ENCODE measurements around the gene CC2D1A. TPM values are rescaled to one million over a fixed set of nuclear protein-coding genes. Genes with fewer than 3 reads are reported as not detected.

The CC2D1A gene
- total RNA-seq, 2 experiments from 2014 or later, result 23.3 to 44.0 TPM

DNA sequence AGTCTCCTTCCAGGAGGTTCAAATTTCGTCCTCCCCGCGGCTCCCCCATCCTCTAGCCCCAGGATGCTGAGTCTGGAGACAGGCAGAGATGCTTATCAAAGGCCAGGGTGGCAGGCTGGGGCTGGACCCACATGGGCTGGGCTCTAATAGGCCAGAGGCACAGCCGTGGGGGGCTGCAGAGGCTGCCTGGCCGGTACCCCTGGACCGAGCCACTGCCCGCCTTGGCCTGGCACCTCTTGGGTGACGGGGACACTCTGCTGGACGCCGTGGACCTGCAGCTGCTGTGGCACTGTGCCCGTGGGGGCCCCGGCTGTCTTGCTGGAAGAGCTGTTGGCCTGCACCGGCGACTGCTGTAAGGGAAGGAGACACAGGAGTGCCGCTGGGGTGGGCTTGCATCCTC is 74.3 kb downstream of the CC2D1A start:
- intact Hi-C loops (cut with micrococcal nuclease; ENCODE audit: unreplicated experiment), result no loop called here
- H3K4me2 ChIP-seq (ENCODE audit: low read length), result no peak overlapping the region
- no peaks in the 10 kb centered on the region for H3K9me3 ChIP-seq (ENCODE audit: low read length)
- TF ChIP-seq EZH2phosphoT487 (IDR thresholded peaks at IDR 0.05; ENCODE audit: borderline replicate concordance, low read depth, low read length), result no peak
- TF ChIP-seq, protein P1, sequence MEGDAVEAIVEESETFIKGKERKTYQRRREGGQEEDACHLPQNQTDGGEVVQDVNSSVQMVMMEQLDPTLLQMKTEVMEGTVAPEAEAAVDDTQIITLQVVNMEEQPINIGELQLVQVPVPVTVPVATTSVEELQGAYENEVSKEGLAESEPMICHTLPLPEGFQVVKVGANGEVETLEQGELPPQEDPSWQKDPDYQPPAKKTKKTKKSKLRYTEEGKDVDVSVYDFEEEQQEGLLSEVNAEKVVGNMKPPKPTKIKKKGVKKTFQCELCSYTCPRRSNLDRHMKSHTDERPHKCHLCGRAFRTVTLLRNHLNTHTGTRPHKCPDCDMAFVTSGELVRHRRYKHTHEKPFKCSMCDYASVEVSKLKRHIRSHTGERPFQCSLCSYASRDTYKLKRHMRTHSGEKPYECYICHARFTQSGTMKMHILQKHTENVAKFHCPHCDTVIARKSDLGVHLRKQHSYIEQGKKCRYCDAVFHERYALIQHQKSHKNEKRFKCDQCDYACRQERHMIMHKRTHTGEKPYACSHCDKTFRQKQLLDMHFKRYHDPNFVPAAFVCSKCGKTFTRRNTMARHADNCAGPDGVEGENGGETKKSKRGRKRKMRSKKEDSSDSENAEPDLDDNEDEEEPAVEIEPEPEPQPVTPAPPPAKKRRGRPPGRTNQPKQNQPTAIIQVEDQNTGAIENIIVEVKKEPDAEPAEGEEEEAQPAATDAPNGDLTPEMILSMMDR (conservative IDR thresholded peaks at IDR 0.05; ENCODE audit: low read length), result no peak
- no peak for DNase-seq (ENCODE audit: low spot score)
- H2AFZ ChIP-seq (ENCODE audit: low read length), result no peak overlapping the region
- no TSS peak for BruUV-seq (replicated peaks)
- no peak overlapping the region for H3K4me3 ChIP-seq (ENCODE audit: low read depth, low read length, poor library complexity, severe bottlenecking)
- no peaks in the 10 kb centered on the region for H3K9me2 ChIP-seq (ENCODE audit: insufficient read depth, low read length)
- H3K4me1 ChIP-seq (ENCODE audit: insufficient read depth, low read length, poor library complexity, severe bottlenecking), result peaks cover 60% of the 10 kb centered on the region
- POLR2A ChIA-PET, result no interaction called here
- no peaks in the 10 kb centered on the region for H3K79me2 ChIP-seq (ENCODE audit: insufficient read depth, low read depth, low read length)
- CTCF ChIA-PET (ENCODE audit: unreplicated experiment), result no interaction called here
- no peak overlapping the region for H3K27ac ChIP-seq (ENCODE audit: low read depth, low read length, poor library complexity, severe bottlenecking)
- no peaks in the 10 kb centered on the region for H4K20me1 ChIP-seq (ENCODE audit: insufficient read depth, low read length)
- peaks cover 34% of the 10 kb centered on the region for H3K36me3 ChIP-seq (ENCODE audit: insufficient read depth, low read length)

Small RNAs within 50 kb of the gene (microRNA-seq; reads per million reads assigned to microRNA genes)
- gene MIR181C (ENCODE audit: borderline replicate concordance) (9.1 reads per million, percentile 11 among the genes with 10 or more reads in this experiment), gene MIR181D (ENCODE audit: borderline replicate concordance) (13.6 reads per million, percentile 19 among the genes with 10 or more reads in this experiment)

Small RNAs within 50 kb of the gene (small RNA-seq; reads per million reads assigned to genes)
- gene MIR181C, result not detected
- gene MIR181D, result not detected

Other genes starting within 250 kb of the CC2D1A start
- gene MRI1, start 141.7 kb upstream of the CC2D1A start, total RNA-seq (2014; rRNA removed; shearing (Covaris generic)), result 27.3 and 33.4 TPM in 2 replicates
- 23.4 and 27.1 TPM in 2 replicates for gene MRI1, start 141.7 kb upstream of the CC2D1A start, total RNA-seq (2022)
- 162 and 177 TPM in 2 replicates for gene C19orf53, start 131.7 kb upstream of the CC2D1A start, total RNA-seq (2014; rRNA removed; shearing (Covaris generic))
- gene C19orf53, start 131.7 kb upstream of the CC2D1A start, total RNA-seq (2022), result 80.3 and 90.1 TPM in 2 replicates
- 3.7 and 5.0 TPM in 2 replicates for gene ZSWIM4, start 110.8 kb upstream of the CC2D1A start, total RNA-seq (2014; rRNA removed; shearing (Covaris generic))
- 10.8 and 13.4 TPM in 2 replicates for gene ZSWIM4, start 110.8 kb upstream of the CC2D1A start, total RNA-seq (2022)
- gene NANOS3, start 29.1 kb upstream of the CC2D1A start, total RNA-seq (2014; rRNA removed; shearing (Covaris generic)), result not detected in 2 replicates
- gene NANOS3, start 29.1 kb upstream of the CC2D1A start, total RNA-seq (2022), result not detected in 2 replicates
- 2.5 and 4.5 TPM in 2 replicates for gene BRME1, start 84 bp upstream of the CC2D1A start, total RNA-seq (2014; rRNA removed; shearing (Covaris generic))
- gene BRME1, start 84 bp upstream of the CC2D1A start, total RNA-seq (2022), result 7.1 and 7.2 TPM in 2 replicates
- gene PODNL1, start 32.2 kb downstream of the CC2D1A start, total RNA-seq (2014; rRNA removed; shearing (Covaris generic)), result 0.16 TPM in 1 of 2 replicates, not detected in the other
- 0.20 TPM in 1 of 2 replicates, not detected in the other for gene PODNL1, start 32.2 kb downstream of the CC2D1A start, total RNA-seq (2022)
- gene DCAF15, start 46.3 kb downstream of the CC2D1A start, total RNA-seq (2014; rRNA removed; shearing (Covaris generic)), result 61.0 and 71.3 TPM in 2 replicates
- gene DCAF15, start 46.3 kb downstream of the CC2D1A start, total RNA-seq (2022), result 86.2 and 97.3 TPM in 2 replicates
- 3.5 and 4.4 TPM in 2 replicates for gene RFX1, start 100.1 kb downstream of the CC2D1A start, total RNA-seq (2014; rRNA removed; shearing (Covaris generic))
- gene RFX1, start 100.1 kb downstream of the CC2D1A start, total RNA-seq (2022), result 13.8 and 17.4 TPM in 2 replicates
- gene RLN3, start 121.9 kb downstream of the CC2D1A start, total RNA-seq (2014; rRNA removed; shearing (Covaris generic)), result not detected in 2 replicates
- gene RLN3, start 121.9 kb downstream of the CC2D1A start, total RNA-seq (2022), result not detected in 2 replicates
- 5.2 and 6.7 TPM in 2 replicates for gene IL27RA, start 125.6 kb downstream of the CC2D1A start, total RNA-seq (2014; rRNA removed; shearing (Covaris generic))
- gene IL27RA, start 125.6 kb downstream of the CC2D1A start, total RNA-seq (2022), result 6.0 and 9.0 TPM in 2 replicates
- gene PALM3, start 155.9 kb downstream of the CC2D1A start, total RNA-seq (2014; rRNA removed; shearing (Covaris generic)), result 0.09 TPM in 1 of 2 replicates, not detected in the other
- gene PALM3, start 155.9 kb downstream of the CC2D1A start, total RNA-seq (2022), result not detected in 2 replicates
- gene MISP3, start 166.6 kb downstream of the CC2D1A start, total RNA-seq (2014; rRNA removed; shearing (Covaris generic)), result 3.3 and 6.4 TPM in 2 replicates
- 3.9 TPM in 2 replicates for gene MISP3, start 166.6 kb downstream of the CC2D1A start, total RNA-seq (2022)
- 1.0 and 2.6 TPM in 2 replicates for gene C19orf67, start 179.6 kb downstream of the CC2D1A start, total RNA-seq (2014; rRNA removed; shearing (Covaris generic))
- gene C19orf67, start 179.6 kb downstream of the CC2D1A start, total RNA-seq (2022), result 0.55 and 1.4 TPM in 2 replicates
- gene SAMD1, start 184.6 kb downstream of the CC2D1A start, total RNA-seq (2014; rRNA removed; shearing (Covaris generic)), result 116 and 128 TPM in 2 replicates
- 124 and 128 TPM in 2 replicates for gene SAMD1, start 184.6 kb downstream of the CC2D1A start, total RNA-seq (2022)
- 18.0 and 21.1 TPM in 2 replicates for gene PRKACA, start 211.6 kb downstream of the CC2D1A start, total RNA-seq (2014; rRNA removed; shearing (Covaris generic))
- 62.0 and 63.7 TPM in 2 replicates for gene PRKACA, start 211.6 kb downstream of the CC2D1A start, total RNA-seq (2022)
- gene ASF1B, start 230.4 kb downstream of the CC2D1A start, total RNA-seq (2014; rRNA removed; shearing (Covaris generic)), result 115 and 202 TPM in 2 replicates
- gene ASF1B, start 230.4 kb downstream of the CC2D1A start, total RNA-seq (2022), result 139 and 143 TPM in 2 replicates

Measured in OCI-LY7 (cell line).